Cerebellar nuclear complex (tissue), 1 donor: Measurements from ENCODE around the gene LUC7L3.
"Not testable (repeated sequence)": the region's sequence is repeated elsewhere in the genome, so short reads cannot be mapped to it uniquely, and the experiment has no call there.

ENCODE experiments used
- DNase-seq, 2 experiments: peaks; one replicate each; lab custom pipeline; 2025; lab: John Stamatoyannopoulos, UW

The LUC7L3 gene

DNA sequence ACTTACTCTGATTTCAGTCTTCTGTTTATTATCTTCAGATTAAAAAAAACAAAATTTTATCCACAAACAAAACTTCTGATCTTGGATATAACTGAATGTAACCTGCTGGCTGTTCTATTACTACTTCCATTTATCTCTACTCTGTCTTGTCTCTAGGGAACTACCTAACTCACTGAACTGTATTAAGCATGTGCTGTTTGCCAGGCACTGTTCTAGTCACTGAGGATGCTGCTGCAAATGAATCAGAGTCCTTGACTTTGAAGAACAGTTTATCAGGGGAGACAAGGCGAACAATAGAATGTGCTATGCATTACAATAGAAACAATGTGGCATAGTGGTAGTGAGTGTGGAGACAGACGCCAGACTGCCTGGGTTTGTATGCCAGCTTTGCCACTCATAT lies 9.4 kb upstream of the LUC7L3 start:
- no peak for DNase-seq

DNA sequence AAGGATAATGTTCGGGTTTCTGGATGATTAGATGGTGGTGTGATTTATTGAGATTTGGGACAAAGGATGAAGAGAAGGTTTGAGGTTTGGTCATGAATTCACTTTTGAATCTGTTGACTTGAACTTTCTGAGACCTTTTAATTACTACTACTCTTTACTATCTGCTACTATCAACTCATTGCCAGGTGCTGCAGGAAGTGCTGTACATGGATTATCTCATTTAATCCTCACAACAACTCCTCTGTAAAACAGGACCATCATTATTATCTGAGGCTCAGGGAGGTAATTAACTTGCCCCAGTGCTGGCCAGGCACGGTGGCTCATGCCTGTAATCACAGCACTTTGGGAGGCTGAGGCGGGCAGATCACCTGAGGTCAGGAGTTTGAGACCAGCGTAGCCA lies 8.8 kb upstream of the LUC7L3 start:
- no peak for DNase-seq

DNA sequence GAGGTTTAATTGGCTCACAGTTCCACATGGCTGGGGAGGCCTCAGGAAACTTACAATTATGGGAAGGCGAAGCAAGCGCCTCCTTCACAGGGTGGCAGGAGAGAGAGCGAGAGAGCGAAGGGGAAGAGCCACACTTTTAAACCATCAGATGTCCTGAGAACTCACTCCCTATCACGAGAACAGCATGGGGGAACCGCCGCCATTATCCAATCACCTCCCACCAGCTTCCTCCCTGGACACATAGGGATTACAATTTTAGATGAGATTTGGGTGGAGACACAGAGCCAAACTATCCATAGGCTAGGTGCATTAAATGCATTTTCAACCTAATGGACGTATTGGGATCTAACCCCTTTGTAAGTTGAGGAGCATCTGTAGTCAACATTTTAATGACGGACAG lies 6.8 kb upstream of the LUC7L3 start:
- DNase-seq: no peak

DNA sequence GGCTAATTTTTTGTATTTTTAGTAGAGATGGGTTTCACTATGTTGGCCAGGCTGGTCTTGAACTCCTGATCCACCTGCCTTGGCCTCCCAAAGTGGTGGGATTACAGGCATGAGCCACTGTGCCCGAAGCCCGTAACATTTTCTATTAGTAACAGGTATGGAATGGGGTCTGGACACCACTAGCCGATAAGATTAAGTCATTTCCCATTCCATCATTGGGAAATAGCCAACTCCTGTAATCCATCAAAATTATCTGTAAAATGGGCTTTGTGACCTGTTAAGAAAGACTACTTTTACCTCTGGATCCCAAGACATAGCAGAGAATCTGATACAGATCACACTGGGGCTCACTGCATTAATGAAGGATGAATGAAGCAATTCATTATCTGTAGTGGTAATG lies 3.9 kb upstream of the LUC7L3 start:
- no peak for DNase-seq

DNA sequence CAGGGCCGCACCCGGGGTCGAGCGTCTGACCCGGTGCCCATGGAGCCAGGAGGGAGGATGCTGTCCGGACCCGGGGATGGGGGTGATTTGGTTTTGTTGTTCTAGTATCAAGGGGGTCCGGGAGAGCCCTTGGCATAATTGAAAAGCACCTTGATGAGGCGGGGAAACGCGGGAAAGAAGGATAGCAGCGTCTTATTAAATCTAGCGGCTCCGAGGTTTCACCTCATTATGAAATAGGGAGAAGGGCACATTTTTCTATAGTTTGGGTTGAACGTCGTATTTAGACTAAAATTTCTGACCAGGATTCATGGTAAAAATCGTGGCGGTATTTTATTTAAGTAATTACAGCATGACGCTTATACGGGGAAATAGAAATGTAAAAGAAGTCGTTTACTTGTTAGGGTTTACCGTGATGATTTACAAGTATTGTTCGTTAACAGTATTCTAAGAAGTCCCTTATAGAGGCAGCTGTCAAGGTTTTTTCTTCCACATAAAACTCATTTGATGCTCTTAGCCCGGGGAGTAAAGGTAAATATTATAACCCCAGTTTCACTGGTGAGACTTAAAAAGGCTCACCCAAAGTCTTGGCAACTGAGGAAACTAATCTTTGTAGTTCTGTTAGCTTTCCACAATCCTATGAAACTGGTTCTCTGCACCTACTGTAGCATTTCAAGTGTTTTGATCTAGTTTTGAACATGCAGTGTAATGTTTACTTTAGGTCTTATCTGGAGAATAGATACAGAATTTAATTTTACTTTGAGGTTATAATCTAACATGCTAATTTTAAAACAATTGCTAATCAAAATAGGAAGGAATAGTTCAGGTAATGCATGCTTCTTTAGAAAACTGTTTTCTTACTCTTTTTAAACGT lies 756 bp downstream of the LUC7L3 start:
- no peak for DNase-seq

DNA sequence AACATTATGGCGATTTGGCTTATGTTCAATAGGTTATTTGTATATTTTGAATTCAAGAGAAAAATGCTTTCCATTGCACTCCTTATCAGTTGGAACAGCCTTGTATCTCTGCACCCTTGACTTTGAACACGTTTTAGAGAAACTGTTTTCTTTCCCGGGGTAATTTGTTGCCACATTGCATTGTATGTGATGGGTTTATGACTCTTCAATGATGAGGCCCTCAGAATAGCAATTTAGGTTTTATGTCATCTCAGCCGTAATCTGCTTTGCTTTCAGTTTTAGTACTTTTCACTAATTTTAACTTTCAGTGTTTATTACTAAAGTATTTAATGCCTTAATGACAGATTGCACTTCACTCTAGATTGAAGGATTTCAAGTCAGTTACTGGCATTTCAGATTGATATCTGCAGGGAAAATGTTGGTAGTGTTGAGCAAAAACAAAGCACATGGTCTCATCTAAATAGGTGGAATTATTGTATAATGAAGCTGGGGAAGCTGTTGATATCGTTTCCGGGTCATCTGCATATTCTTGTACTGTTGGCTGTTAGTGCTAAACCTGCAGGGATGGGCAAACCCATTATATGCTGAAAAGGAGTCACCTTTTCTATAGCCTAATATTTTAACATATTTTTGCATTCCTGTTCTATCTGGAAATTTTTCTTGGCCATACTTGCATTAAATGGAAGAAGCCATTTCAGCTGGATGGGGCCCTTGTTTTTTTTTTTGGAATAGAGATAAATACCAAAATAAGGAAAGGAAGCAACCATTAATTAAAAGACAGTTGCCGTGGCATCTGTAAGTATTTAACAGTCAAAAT lies 2.0 kb downstream of the LUC7L3 start:
- DNase-seq: no peak

DNA sequence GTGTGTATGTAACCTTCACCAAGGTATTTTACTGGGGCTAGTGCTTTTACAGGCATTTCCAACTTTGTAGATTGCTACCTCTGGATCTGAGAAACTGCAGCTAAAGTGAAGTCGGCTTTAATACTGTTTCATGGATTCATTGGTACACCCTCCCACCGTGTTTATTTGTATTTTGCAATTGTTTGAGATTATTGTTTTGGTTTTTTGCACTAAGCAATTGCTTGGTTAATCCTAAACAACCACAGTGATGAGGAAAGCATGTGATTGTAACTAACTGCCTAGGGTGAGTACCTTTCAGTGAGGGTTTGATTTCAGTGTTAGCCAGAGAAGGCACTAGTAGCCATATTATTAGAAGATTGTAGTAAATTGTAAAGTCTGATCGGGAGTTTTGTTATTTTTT lies 3.3 kb downstream of the LUC7L3 start:
- DNase-seq: no peak

DNA sequence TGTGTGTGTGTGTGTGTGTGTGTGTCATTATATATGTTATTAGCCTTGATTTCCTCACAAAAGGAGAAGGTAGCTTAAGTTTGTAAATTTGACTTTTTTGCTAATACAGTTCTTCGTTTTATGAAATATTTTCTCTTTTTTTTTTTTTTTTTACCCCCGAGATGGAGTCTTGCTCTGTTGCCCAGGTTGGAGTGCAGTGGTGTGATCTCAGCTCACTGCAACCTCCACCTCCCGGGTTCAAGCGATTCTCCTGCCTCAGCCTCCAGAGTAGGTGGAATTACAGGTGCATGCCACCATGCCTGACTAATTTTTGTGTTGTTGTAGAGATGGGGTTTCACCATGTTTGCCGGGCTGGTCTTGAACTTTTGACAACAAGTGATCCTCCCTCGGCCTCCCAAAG lies 5.2 kb downstream of the LUC7L3 start:
- DNase-seq: not testable (repeated sequence)

DNA sequence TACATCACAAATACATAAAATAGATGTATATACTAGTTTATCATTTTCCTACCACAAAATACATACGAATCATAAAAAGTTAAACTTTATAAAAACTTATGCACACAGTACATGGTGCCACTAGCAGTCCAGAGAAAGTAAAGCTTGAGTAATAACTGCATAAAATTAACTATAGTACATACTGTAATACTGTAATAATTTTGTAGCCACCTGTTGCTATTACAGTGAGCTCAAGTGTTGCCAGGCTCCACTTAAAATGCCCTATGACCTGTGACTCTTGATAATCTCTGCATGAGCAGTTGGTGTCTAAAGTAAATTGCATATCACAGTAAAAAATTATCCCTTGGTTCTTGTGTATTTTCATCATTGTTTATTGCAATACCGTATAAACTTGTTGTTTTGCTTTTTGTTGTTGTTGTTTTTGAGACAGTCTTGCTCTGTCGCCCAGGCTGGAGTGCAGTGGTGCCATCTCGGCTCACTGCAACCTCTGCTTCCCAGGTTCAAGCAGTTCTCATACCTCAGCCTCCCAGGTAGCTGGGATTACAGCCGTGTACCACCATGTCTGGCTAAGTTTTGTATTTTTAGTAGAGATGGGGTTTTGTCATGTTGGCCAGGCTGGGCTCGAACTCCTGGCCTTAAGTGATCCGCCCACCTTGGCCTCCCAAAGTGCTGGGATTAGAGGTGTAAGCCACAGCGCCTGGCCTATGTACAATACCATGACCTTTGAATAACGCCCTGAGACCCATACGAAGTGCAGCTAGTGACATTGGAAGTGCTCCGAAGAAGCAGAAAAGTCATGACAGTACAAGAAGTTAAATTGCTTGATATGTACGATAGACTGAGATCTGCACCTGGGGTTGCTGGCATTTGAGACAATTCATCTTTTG lies 6.6 kb downstream of the LUC7L3 start:
- DNase-seq: no peak

DNA sequence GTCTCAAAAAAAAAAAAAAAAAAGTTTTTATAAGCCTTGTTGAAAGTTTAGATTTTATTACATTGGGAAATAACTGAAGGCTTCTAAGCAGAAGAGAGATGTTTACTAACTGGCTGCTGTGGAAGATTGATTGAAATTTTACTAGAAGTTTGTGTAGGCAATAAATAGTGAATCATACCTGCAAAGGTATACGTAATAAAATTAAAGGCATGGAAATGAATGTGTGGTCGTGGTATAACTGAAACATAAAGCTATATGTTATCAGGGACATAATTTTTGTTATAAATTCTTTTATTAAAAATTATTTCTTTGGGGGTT lies 8.7 kb downstream of the LUC7L3 start:
- no peak for DNase-seq

DNA sequence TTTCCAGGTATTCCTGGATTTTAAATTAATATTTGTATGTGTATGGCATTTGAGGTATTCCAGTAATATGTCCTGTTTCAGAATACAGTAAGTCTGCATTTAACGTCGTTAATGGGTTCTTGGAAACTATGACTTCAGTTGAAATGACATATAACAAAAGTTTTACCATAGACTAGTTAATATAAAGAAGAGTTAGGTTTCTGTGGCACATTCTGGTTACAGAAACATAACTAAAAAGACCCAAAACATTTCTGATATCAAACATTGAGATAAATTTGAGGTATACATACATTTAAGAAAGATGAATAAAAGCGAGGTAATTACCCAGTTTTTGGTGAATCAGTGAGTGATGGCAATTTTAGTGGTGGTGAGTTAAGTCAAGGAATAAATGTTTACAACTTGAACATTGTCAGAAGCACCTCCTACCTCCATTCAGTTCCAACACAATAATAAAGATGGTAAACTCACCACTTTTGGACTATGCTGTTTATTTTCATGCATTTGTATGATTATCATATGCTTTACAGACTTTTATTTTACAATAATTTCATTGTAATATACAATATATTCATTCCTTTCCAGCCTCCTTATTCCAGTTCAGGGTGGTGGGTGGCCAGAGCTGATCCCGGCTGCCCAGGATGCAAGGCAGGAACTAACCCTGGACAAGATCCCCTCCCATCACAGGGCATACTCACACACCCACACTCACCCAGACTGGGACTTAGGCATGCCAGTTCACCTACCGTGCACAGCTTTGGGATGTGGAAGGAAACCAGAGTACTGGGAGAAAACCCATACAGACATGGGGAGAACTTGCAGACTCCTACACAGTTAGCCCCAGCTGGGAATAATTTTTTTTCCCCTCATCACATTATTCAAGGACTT lies 9.7 kb downstream of the LUC7L3 start:
- no peak for DNase-seq

DNA sequence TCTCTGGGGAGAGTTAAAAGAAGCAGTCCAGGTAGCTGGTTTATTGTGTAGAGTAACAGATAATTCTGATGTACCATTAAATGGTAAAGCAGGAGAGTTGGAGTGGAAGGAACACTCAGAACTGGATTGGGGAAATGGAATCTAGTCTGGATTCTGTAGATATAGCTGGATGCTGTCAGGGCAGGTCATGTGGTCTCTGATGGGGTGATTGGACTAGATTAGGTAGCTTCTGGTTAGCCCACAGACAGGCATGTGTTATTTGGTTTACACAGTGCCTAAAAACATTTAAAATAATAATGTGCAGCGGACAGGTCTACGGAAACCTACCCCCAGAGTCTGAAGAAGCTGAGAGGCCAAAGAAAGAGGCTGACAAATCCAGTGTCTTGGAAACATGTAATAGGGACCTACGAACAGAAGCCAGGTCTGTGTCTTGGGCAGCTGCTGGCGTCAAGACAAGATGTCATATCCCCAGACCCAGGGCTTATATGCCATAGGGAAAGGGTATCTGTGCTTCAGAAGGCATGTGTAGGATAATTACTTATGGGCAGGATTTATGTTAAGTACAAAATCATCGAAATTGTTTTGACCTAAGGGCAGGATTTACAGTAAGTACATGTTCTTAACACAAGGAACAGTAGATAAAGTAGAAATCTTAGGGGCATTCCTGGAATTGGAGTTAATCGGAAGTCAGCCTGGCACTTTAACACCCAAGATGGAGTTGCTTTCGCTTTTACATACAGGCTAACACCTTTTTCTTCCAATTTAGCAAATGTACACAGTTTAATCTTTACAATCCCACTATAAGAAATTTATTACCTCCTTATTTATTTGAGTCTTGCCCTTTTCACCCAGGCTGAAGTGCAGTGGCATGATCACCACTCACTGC lies 12.4 kb downstream of the LUC7L3 start:
- DNase-seq: no peak

DNA sequence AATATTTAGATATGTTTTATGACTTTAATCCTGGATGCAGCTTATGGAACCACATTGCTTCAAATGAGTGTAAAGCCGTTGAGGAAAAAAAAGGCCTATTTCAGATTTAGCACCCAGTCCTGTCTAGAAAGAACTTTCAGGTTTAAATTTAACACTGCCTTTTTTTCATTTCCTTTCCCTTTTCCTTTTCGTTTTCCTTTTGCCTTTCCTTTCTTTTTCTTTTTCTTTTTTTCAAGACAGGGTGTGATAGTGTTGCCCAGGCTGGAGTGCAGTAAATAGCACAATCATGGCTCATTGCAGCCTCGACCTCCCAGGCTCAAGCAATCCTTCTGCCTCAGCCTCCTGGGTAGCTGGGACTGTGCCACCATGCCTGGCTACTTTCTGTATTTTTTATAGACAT lies 15.9 kb downstream of the LUC7L3 start:
- DNase-seq: no peak

DNA sequence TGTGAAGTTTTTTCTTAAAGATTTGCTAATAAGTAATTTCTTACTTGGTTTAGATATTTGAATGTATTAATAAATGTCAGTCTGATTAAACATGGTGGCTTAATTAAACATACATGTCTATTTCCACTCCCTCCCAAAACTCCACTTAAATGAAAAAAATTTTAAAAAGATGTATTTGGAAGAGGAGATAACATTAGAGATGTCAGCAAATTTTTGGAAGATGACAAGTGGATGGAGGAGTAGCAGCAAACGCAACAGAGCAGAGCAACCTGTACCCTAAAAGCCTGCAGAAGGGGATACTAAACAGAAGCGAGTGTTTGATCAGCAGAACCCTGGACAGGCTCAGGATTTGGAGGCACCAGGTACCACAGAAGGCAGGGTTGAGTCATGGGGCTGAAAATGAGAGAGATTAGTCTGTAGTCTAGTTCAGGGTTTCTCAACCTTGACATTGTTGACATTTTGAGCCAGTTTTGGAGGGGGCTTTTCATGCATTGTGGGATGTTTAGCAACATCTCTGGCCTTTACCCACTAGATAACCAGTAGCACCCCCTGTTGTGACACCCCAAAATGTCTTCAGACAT lies 17.8 kb downstream of the LUC7L3 start:
- DNase-seq: no peak

DNA sequence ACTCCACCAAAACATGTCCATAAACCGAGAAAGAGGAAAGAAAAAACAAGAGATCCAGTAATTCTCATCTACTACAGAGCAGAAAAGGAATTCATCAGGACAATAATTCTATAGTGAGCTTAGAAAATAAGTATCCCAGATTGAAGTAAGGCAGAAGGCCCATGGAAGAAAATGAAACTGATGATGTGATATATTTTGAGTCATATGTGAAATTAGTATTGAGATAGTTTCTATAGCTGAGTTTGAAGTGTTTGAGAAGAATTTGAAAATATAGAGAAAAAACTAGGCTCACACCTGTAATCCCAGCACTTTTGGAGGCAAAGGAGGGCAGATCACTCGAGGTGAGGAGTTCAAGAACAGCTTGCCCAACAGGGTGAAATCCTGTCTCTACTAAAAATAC lies 19.7 kb downstream of the LUC7L3 start:
- no peak for DNase-seq

DNA sequence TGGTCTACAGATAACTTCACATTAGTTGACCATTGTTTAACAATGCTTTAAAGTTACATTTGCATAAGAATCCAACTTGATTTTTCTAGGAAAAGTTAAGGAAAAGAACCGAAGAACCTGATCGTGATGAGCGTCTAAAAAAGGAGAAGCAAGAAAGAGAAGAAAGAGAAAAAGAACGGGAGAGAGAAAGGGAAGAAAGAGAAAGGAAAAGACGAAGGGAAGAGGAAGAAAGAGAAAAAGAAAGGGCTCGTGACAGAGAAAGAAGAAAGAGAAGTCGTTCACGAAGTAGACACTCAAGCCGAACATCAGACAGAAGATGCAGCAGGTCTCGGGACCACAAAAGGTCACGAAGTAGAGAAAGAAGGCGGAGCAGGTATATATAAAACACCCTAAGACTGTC lies 26.2 kb downstream of the LUC7L3 start:
- DNase-seq: no peak

DNA sequence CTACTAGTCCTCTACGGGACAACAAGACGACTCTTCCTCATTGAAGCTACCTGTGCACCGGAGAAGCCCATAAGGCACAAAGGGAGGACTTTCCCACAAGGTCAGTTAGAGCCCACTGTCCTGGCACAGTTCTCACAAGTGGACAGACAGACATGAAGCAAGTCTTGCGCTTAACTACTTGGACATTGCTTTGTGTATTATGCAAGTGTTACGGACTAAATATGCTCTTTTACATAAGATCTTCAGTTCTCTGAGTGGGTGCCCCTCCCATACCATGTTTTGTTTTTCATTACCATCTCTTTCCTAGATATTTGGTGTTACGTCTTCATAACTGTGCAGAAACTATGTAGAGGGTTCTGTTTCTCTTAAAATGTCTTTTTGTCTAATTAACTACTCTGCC lies 29.8 kb downstream of the LUC7L3 start:
- DNase-seq: no peak

DNA sequence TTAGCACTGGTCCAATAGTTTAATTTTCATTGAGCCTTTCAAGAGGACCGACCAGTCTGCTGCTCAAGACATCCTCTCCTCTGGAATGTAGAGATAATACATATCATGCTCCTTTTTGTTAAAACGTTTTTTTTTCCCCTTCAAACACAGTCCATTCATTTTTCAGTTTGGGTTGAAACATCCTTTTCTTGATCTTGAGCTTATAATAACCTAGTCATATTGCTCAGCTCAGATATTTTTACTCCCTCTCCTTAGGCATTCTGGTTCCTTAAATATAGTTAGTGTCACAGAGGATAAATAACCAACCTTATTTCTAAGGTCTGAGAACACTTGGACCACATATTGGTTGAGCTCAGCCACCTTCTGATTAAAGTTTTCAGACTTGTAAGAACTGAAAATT lies 35.1 kb downstream of the LUC7L3 start:
- no peak for DNase-seq

DNA sequence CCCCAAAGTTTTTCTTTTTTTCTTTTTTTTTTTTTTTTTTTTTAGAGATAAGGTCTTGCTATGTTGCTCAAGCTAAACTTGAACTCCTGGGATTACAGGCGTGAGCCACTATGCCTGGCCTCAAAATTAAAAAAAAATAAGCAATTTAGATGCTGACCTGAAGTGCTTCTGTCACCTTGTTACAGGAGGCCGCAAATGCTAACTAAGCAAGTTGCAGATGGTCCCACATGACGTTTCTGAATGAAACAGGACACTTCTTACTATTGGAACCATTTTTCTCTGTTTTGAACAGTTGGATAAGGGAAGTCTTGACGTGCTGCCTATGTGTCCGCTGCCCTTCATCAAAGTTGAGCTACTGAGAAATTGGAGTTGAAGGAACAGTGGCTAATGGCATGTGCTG lies 39.1 kb downstream of the LUC7L3 start:
- DNase-seq: no peak

DNA sequence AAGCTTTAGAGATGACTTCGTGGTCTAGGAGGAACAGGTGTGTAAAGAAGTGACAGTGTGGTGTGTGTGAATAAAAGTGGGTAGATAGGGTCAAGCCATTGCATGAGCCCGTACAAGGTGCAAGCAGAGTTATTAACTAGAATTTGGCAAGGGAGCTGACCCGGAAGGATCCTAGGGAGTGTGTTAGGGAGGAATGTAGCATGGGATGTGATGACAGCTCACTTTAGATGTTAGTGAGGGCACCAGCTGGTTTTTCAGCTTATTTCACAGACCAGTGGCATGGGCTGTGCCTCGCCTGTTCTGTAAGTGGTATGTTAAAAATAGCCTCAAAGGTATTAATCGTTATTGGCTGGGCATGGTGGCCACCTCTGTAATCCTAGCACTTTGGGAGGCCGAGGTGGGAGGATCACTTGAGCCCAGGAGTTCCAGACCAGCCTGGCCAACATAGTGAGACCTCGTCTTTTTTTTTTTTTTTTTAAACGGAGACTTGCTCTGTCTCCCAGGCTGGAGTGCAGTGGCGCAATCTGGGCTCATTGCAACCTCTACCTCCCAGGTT lies 39.7 kb downstream of the LUC7L3 start:
- no peak for DNase-seq
